Raji (cell line): ENCODE data around the gene PRMT1.

Experiments
- POLR2A ChIP-seq: IDR thresholded peaks from 2 replicates; pipeline ENCODE4 v1.6.1; 2011; ENCODE audit warnings: low read depth, low read length, control low read depth; ENCODE audit not compliant: insufficient read depth

Gene PRMT1

DNA sequence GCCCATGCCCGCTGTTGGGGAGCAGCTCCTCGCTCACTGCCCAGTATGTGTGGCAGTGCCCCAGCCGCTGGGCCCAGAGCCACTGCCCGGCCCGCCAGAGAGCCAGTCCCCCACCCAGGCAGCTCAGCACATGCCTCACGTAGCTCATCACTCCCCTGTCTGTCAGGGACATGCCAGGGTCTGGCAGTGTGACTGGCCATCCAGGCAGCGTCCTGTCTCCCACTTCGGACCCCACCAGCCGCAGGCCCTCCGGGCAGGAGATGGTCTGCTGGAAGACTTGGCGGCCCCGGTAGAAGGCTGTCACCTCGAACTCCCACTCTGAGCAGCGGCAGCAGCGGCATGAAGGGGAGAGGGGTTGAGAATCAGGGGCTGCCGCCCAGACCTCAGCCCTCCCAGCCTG lies 15.1 kb upstream of the PRMT1 start:
- no peak for TF ChIP-seq POLR2A

DNA sequence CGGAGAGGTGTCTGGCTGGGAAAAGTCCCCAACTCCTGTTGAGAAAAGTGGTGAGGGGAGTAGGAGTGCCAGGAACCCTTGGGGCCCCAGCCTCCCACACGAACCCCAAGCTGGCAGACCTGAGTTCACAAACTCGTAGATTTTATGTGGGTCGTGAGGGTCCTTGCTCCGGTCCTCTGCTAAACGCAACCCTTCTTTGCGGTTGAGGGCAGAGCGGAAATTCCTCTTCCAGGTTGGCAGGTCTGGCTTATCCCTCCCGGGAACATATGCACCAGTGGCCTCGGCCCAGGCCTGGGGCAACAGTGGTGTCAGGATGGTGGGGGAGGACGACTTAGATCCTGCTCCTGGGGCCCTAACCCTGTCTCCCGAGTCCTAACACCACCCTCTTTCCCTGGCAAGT lies 13.8 kb upstream of the PRMT1 start:
- TF ChIP-seq POLR2A: no peak

DNA sequence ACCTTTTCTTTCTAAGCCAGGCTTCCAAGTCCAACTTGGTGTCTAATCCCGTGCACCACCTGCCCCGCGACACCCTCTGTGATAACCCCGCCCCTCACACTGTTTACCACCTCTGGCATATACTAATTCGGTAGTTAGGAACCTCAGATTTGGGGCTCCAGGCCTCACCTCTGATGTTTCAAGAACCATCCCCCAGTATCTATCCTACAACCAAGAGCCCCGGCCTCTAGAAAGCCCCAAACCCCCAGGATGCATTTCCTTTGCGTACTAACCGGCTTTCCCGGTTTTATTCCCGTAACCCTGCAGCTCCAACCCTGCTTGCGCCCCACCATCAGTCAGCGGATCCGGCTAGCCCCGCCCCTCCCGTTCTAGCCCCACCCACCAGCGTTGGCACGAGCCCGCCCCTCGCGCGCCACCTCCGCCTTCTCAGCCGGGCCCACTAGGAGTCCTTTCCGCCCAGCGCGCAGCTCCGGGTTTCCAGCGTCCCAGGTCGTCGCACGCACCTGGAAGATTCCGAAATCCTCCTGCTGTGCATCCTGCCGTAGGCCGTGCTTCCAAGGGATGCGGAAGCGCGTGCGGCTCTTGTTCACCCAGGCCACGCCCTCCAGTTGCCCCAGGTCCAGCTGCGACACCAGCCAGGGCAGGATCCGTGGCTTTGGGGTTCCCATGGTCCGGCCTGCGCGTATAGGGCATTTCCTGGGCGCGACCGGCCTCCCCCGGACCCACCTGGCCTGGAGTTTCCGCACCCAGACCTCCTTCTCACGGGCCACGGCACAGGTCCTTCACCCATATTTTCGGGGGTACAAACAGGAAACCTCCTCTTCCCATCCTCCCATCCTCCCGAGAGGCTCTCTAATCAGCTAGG lies 12.7 kb upstream of the PRMT1 start:
- TF ChIP-seq POLR2A: peak; percentile 84

DNA sequence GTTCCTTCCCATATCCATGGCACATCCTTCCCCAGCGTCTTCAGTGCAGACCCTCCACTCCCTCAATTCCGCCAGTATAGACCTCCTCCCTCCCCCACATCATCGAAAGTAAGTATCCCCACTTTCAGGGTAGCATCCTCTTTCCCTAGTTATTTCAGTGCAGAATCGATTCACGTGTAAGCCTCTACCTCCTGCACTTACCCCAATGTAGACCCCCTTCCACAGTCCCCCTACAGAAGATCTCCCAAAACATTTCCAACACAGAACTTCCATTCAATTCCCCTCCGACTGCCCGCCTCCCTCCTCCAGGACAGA lies 12.1 kb upstream of the PRMT1 start:
- TF ChIP-seq POLR2A: no peak; the same call in 1 of the 2 replicates

DNA sequence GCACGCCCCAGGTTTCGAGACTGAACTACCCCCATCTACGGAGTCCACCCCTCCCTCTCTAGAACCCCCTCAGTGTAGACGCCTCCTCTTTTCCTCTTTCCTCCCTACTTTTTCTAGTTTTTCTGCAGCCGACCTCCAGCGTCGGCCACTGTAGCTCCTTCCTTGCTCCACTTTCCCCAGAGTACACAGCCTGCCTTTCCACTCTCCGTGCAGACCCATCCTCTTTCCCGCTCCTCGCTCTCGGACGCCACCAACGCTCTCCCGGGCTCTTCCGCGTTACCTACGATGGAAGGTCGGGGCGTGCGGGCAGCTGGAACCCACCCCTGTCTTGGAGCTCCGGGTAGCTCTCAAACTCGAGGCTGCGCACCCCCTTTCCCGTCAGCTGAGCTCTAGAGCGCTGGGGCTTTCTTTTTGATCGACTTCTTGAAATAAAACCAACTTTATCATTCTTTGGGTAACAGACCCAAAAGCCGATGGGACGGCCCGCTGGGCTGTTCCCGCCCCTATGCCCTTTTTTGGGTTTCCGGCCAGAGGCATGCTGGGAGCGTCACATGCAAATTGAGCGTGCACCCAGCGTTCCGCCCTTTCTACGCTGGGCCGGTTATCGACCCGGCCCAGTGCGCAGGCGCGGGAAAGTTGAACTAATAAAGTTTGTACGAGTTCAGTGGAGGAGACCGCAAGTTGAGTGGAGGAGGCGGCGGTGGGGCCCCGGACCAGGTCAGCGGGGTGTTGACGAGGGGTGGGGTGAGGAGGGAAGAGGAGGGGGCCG lies 11.5 kb upstream of the PRMT1 start, which contains the start of the genes BCL2L12 and IRF3:
TSS of gene BCL2L12 (plus strand) at position 583 of the 769 bp plus-strand sequence. CDS start 760 bp downstream, outside the sequence.
TSS of gene IRF3 (minus strand) at position 507 of the 769 bp plus-strand sequence. CDS start 1,019 bp downstream, outside the sequence.
- peak; percentile 66 for TF ChIP-seq POLR2A

DNA sequence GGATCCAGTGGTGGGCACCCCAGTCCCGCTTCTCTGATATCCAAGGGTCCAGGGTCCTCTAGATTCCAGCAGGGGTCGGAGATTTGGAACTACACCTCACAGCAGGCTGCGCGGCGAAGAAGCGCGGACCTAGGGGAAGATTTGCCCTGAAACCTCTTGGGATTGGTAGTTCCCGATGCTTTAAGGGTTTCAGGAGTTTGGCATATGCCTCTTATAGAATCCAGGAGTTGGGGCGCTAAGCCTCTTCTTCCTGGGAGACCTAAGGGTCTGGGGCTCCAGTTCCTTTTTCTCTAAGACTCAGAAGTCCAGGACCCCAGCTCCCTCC lies 11.0 kb upstream of the PRMT1 start:
- TF ChIP-seq POLR2A: no peak

DNA sequence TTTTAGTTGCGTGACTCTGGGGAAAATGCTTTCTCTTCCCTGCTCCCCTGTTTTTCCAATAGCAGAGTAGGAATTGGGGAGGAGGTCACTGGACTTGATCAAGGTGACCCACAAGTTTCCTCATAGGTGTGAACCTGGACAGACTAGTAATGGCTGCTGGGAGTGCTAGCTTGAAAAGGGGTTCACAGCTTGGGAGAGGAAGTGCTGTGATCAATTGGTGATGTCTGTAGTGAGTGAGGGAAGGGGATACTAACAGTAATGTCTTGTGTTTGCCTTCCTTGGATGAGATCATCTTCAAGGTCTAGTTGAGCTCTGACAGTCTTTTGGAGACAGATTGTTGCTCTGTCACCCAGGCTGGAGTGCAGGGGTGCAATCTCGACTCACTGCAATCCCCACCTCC lies 9.6 kb upstream of the PRMT1 start:
- no peak for TF ChIP-seq POLR2A

DNA sequence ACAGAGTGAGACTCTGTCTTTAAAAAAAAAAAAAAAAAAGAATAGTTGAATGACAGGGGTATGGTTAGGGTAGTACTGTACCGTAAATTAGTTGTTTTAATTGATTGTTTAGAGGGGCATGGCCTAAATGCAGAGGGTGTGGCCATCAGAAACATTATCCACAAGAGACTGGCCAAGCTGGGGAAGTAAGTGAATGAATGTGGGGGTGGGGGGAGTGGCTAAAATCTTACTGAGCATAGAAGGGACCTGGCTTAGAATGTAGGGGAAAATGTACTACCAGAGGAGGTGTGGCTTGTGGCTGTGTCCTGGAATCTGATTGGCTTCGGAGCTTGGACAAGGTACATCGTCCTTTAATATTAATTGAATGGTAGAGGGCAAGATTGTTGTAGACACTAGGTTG lies 7.6 kb upstream of the PRMT1 start:
- no peak for TF ChIP-seq POLR2A

DNA sequence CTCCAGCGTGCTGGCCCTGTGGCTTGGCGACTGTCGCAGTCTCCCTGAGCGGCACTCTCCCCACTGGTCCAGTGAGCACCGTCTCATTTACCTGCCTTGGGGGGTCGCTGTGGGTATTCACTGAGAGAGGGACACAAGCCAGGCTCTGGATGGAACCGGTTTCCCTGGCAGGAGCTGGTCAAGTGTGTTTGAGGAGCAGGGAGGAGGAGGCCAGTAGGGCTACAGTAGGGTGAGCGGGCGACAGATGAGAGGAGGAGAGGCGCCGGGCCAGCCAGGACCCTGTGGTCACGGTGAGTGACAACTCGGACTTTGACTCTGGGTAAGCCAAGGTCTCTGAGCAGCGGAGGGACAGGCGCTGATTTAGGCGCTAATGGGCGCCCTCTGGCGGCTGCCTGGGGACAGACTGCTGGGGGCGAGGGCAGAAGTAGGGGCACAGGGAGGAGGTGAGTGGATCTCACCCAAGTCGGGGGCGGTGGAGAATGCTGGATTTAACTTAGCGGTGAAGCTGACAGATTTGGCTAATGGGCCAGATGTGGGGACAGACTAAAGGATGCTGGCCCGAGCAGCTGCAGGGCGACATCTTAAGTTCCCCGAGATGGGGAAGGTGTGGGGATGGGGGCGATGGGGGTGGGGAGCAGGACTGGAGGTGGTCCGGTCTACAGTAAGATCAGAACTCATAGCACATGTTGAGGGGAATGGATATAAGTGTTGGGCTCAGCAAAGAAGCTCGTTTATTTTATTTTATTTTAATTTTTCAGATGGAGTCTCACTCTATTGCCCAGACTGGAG lies 4.7 kb upstream of the PRMT1 start:
- no peak for TF ChIP-seq POLR2A

DNA sequence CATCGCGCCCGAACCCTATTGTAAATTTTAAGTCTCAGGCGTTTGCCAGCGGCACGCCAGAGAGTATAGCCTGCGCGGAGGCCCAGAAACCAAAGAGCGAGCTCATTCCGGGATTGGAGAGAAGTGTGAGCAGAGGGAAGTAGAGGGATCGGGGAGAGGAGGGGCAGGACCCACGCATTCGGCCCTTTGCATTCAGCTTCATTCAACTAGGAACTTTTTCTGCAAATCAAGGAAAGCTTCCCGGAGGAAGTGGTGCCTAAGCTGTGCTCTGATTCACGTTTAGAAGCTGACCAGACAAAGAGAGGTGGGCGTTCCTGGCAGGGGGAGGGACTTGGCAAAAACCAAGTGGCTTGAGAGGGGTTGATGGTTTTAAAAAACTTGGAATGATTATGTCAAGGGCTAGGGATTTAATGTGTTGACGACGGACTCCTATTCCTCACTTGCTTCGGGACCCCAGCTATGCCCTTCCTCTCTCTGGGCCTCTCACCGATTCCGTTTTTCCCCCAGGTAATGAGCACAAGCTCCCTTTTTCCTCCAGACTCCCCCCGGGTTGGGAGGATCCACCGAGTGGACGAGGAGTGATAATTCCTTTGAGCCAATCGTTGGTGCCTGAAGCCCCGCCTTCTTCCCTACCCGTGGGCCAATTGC lies 811 bp upstream of the PRMT1 start:
- peak; percentile 88 for TF ChIP-seq POLR2A

DNA sequence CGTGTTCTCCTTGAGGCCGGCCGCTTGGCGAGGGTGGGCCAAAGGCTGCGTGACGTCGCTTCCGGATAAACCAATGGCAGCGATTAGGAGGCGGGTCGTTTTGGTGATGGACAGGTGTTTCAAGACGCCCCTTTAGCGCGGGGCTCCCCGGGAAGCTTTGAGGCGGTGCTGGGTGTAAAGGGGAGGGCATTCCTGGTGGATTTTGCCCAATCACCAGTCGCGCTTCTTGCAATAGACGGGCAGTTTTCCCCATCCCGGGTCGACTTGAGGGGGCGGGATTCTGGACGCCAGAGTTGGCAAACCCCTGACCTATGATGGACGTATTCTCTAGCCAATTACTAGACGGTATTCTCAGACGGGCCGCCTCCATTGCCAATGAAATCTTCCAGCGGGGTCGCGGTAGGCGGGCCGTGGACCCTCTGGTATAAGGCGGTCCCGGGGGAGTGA lies 264 bp upstream of the PRMT1 start:
- no peak for TF ChIP-seq POLR2A

DNA sequence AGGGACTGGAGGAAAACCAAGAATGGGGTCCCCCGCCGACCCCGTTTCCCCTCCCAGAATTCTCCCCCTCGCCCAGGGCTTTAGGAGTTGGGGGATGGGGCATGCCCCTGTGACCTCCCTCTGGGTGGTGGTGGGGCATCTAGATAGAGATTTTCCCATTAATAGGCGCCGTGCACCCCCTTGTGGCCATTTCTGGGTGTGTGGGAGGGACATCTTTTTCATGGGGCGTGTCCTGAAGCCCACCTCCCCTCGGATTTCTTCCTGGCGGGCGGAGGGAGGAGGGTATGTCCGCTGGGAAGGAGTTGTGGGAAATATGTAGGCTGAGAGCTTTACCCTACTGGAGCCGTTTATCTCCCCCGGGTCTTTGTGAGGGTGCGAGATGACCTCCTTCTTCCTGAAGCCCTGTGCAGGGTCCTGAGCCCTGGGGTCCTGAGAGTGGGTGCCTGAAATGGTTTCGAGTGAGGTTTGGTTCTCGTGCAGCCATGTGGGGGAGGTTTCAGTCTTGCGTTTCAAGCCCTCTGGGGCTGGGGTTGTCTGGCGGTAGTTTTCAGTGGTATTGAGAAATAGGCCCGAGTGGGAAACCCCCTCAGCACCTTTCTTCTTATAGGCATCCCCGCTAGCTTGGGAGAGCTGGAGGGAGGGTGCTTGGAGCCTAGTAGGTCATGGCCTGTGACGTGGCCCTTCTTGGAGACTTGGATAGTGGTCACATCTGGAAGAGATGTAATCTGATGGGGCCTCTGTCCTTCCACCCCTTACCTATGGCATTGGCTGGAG lies 1.0 kb downstream of the PRMT1 start:
- TF ChIP-seq POLR2A: no peak

DNA sequence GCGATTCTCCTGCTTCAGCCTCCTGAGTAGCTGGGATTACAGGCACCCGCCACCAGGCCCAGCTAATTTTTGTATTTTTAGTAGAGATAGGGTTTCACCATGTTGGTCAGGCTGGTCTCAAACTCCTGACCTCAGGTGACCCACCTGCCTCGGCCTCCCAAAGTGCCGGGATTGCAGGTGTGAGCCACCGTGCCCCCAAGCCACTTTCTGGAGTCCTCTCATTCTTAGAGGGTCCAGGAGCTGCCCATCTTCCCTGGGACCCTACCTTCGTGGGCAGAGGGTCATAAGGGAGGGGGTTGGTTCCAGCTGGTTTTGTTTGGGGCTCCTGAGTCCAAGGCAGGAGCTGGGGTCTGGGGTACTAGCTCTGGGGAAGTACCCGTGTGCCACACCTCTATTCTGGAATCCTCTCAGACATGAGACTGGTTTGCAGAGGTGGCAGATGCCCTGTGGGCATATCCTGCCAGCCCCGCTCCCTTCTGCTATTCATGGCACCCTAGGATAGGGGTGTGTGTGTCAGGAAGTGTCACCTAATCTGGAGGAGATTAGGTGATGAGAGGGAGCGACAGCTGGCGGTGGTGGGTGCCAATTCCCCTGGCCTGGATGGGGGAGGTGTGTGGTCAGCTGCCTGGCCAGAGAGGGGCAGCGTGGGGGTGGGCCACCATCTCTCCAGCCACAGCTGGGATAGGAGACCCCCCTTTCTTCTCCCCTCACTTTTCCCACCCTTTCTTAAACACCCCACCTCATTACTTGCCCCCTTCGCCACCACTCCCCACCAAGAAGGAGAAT lies 2.1 kb downstream of the PRMT1 start:
- TF ChIP-seq POLR2A: no peak
